T-helper 1 cell treated with Interleukin-12 subunit alpha and Interleukin-12 subunit beta and Interleukin-4 antibody, amounts not matched to agents 30 ng/mL and 1 ng/mL, for 36 hours (primary cell): ENCODE measurements around the gene CNP. TPM values are rescaled to one million over a fixed set of nuclear protein-coding genes. Genes with fewer than 3 reads are reported as not detected.

Source experiments
- intact Hi-C: fragments of 100-400 bp; cut with micrococcal nuclease; formaldehyde crosslinking; loops from one replicate; pipeline ENCODE4 v1.15.1; 2024
- total RNA-seq: library from RNA; stranded (reverse); gene quantifications from 2 replicates; pipeline ENCODE4 v1.2.3, GENCODE V29; 2022

Gene CNP
- total RNA-seq, 1 donor from 2014 or later = 98.4 TPM

DNA sequence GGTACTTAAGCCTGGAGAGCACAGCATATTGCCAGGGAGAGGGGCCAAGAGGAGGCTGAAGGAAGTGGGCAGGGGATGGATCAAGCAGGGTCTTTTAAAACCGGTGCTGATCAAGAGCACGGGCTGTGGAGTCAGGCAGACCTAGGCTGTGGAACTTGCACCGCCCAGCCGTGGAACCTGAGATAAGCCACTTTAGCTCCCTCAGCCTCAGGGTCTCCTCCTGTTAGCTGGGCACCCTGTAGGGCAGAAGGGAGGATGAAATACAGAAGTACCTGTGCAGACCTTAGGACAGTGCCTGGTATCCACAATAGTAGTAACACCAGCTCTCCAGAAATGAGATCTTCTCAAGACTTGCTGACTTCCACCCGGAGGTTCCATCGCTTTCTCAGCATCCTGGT lies 26.9 kb upstream of the CNP start:
- intact Hi-C loops = no loop called here

DNA sequence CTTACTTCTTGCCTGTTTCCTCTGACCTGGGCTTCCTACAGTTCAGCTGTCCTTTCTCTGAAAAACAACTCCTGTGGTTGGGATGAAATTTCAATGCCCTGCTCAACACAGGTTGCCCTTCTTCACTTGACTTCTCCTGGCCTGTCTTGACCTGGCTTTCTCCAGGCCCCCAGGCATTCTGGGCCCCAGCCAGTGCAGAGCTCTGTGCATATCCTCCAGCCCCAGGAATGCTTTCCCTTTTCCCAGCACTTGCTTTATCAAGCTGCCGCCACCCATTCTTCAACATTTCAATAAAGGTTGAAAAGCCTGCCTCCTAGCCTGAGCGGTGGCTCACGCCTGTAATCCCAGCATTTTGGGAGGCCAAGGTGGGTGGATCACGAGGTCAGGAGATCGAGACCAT lies 25.4 kb upstream of the CNP start:
- intact Hi-C loops = no loop called here

DNA sequence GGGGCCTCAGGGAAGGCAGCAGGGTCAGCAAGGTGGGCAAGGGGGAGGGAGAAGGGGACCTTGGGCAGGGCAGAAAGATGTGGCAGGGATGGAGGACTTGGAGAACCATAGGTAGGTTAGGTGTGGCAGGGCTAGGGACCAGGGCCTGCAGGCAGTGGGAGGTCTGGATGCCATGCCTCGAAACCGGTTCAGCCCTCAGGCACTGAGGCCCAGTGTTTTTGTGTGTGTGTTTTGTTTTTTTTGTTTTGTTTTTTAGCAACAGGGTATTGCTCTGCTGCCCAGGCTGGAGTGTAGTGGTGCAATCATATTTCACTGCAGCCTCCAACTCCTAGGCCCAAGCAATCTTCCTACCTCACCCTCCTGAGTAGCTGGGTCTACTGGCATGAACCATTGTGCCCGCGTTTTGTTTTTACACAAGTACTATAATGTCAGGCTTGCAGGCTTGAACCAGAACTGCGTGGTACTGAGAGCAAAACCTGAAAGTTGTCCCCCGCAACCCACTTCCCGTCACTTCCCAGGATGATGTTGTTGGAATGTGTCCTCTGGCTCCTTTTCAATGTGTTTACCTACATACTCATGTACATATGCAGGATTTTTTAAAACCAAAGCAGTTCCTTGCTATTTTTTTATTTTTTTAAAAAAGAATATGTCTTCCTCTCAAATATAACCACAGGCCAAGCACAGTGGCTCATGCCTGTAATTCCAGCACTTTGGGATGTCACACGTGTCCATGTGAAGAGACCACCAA lies 23.8 kb upstream of the CNP start:
- intact Hi-C loops = no loop called here

DNA sequence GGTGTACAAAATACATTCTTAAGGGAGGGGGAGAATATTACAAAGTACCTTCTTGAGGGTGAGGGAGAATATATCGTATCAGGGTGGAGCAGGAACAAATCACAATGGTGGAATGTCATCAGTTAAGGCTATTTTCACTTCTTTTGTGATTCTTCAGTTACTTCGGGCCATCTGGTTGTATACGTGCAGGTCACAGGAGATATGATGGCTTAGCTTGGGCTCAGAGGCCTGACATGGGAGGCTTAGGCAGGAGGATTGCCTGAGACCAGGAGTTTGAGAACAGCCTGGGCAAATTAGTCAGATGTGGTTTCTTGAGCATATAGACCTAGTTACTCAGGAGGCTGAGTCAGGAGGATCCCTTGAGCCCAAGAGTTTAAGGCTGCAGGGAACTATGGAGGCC lies 23.1 kb upstream of the CNP start:
- intact Hi-C loops = no loop called here

DNA sequence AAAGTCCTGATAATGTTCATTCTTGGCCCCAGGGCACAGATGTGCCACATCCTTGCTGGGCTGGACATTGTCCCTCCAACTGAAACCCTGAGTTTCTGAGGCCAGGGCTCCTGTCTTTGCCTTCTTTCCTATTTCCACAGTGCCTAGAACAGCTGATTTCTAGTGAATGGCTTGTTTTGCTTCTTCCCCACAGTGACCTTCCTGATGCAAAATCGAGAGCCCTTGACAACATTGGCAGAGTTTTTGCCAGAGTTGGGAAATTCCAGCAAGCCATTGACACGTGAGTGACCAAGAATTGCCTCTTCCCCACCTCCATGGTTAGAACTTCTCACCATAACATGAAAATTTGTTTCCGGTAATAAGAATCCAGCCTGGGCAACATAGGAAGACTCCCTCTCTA lies 21.7 kb upstream of the CNP start:
- intact Hi-C loops = no loop called here

DNA sequence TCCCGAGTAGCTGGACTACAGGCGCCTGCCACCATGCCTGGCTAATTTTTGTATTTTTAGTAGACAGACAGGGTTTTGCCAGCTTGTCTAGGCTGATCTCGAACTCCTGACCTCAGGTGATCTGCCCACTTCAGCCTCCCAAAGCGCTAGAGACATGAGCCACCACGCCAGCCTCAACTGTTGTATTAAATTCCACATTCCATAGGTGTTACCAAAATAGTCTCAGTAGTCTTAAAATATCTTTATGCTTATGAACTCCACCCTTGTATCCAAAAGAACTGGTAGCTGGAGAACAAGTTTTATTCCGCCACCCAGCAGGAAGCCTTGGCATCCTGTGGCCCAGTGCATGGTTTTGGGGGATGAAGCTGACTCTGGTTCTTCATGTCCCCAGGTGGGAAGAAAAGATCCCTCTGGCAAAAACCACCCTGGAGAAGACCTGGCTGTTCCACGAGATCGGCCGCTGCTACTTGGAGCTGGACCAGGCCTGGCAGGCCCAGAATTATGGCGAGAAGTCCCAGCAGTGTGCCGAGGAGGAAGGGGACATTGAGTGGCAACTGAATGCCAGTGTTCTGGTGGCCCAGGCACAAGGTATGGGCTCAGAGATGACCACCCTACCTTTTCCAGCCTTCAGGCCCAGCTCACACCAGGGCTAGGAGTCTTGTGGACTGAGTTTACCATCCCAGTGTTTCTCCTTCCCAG lies 17.7 kb upstream of the CNP start:
- intact Hi-C loops = no loop called here

DNA sequence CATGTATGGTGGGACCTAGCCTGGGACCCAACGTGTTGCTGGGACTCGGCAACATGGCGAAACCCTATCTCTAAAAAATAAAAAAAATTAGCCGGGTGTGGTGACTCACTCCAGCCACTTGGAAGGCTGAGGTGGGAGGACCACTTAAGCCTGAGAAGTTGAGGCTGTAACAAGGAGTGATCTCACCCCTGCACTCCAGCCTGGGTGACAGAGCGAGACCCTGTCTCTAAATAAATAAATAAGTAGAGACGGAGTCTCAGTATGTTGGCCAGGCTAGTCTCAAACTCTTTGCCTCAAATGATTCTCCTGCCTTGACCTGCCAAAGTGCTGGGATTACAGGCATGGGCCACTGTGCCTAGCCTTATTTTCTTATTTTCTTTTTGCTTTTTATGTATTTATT lies 10.1 kb upstream of the CNP start:
- intact Hi-C loops = no loop called here

DNA sequence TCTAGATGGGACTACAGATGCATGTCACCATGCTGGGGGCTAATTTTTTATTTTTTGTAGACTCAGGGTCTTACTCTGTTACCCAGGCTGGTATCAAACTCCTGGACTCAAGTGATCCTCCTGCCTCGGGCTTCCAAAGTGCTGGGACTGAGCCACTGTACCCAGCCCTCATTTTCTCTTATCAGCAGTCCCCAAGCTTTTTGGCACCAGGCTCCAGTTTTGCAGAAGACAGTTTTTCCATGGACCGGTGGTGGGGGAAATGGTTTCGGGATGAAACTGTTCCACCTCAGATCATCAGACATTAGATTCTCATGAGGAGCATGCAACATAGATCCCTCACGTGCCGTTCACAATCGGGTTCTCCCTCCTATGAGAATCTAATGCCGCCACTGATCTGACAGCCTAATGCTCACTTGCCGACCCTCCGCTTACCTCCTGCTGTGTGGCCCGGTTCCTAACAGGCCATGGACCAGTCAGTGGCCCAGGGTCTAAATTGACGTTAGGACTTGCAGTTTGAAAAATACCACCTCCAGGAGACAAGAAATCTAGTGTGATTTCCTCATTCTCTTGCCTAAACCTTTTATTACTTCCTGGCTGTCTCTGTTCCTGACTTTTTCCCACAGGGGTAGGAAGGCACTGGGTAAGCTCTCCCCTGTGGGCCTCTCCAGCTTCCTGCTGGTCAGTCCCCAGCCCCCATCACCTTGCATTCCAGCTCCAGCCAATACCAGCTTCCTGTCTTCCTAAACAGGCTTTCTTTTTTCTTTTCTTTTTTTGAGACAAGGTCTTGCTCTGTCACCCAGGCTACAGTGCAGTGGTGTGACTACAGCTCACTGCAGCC lies 9.3 kb upstream of the CNP start:
- intact Hi-C loops = no loop called here

DNA sequence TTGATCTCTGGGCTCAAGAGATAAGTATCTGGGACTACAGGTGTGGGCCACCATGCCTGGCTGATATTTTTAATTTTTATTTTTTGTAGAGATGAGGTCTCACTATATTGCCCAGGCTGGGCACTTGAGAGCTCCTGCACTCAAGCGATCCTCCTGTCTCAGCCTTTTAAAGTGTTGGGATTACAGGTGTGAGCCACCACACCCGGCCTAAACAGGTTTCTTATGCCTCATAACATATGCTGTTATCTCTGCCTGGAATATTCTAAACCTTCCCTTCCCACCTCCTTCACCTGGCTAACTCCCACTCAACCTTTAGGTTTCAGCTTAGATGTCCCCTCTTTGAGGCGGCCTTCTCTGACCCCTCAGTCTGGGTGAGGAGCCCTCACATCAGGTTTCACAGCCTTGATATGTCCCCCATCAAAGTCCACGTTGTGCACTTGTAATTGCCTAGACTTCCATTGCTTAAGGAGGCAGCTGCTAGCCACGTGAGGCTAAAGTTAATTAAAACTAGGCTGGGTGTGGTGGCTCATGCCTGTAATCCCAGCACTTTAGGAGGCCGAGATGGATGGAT lies 8.6 kb upstream of the CNP start:
- intact Hi-C loops = no loop called here

DNA sequence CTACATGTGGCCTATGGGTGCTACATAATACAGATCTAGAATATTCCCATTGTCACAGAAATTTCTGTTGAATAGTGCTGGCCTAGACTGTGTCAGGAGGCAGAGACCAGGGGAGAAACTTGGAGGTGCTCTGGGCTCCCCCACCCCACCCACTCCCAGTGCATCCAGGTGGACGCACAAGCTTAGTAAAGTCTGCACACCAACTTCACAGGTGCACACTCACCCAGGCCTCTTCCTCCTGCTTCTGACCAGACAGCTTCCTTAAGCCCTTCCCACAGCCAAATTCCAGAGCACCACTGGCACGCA lies 7.6 kb upstream of the CNP start:
- intact Hi-C loops = no loop called here

DNA sequence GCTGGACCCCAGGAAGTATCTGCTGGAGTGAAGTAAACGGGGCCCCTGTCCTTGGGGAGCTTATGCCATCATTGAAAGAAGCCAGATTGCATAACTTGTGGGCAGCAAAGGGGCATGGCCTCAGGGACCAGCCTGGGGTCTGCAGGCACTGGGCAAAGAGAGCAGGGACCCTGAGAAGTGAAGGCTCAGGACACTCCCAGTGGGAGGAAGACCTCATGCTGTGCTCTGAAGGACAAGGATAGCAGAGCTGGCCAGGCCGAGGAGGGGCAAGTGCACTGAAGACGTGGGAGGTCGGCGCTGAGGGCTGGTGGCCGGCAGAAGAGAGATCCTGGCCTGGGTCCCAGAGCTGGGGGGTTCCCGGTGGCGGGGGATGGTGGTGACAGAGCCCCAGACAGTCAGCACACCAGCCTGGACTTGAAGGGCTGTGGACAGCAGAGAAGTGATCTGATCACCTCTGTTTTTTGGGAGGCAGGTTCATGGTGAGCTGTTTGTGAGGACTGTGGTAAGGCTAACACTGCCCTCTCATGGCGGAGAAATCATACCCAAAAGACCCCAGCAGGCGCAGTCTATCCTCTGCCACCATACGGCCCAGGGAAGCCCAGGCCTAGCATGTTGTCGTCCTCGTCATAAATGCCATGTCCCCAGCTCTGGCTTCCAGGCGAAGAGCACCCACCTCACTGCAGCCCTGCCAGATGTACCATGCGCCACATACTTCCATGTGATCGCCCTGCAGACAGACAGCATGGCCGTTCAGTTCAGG lies 7.1 kb upstream of the CNP start:
- intact Hi-C loops = no loop called here

DNA sequence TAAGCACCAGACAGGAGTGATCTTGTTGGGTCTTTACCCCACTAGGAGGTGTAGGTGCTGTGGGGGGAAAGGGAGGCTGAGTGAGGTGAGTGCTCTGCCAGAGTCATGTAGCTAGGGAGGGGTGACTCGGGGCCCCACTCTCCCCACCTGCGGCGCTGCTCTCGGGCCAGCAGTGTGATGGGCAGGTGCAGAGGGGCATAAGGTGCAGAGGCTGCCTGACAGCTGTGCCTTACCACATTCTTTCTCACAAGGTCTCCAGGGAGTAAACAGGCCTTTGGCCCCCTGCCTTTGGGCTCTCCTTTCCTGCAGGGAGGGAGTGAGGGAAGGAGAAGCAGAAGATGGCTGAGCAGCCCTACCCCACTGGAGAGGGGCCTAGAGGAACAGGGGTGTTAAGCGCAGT lies 4.5 kb upstream of the CNP start:
- intact Hi-C loops = no loop called here

DNA sequence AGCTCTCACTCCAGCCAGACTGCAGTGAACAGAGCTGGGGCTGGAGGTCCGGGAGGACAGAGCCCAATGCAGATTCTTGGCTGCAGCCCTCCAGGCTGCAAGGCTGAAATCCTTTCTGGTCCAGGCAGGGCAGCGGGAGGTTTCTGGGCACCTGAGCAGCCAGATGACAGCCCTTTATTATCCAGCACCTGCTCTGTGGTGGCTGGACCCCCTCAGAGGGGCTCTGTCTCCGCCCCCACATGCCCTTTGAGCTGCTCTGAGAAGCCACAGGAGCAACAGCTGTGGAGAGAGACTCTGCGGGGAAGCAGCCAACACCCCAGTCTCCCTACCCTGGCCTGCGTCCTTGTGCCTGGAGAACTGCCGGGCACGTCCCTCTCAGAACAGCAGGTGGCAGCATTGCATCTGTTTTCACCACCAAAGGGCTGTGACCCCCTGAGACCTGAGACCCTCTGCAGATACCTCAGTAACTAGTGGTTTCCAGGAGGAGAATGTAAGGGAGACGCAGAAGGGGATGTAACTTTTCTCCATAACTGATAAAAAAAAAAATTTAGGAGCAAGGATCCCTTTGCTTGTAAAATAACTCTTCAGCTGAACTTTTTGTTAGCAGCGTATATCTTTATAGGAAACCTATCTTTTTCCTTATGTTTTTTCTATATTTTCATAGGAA lies 3.7 kb upstream of the CNP start:
- intact Hi-C loops = loop anchor here (1.0 kb wide), 1 partner anchor 153 kb away; no protein-coding TSS in a partner anchor

DNA sequence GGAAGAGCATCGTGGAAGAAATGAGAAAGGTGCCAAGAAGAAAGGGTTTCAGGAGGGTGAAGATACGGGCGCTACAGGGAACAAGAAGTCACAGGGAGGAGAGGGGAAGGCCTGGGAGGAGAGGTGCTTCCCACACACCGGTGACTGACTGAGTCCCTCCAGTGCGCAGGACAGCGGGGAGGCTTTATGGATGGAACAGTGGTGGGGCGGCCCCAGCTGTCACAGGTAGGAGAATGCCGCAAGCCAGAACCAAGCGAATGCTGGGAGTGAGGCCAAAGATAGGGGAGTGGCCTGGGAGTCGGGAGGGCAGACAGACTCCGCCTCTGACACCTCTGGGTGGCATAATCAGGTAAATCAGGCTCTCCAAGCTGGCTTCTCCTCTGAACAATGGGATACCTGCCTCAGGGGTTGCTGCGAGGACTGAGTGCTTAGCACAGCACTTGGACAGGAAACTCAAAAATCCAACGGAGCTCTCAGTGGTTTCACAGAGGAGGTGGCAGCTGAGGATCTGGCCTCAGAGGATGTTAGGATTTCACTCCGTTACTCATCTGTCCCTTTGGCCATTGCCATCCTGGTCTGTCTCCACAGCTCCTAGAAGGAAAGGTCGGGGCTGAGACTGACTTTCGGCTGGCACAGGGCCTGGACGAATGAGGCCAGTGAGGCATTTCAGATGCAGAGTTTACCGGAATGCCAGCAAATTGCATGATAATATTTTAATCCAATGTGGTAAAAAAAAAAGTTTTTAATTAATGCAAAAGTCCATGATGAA lies 717 bp upstream of the CNP start:
- intact Hi-C loops = loop anchor here (1.0 to 5.0 kb wide), 9 partner anchors 36 to 421 kb away; partner anchors contain the start of genes DNAJC7, KCNH4, KLHL11 and ODAD4

DNA sequence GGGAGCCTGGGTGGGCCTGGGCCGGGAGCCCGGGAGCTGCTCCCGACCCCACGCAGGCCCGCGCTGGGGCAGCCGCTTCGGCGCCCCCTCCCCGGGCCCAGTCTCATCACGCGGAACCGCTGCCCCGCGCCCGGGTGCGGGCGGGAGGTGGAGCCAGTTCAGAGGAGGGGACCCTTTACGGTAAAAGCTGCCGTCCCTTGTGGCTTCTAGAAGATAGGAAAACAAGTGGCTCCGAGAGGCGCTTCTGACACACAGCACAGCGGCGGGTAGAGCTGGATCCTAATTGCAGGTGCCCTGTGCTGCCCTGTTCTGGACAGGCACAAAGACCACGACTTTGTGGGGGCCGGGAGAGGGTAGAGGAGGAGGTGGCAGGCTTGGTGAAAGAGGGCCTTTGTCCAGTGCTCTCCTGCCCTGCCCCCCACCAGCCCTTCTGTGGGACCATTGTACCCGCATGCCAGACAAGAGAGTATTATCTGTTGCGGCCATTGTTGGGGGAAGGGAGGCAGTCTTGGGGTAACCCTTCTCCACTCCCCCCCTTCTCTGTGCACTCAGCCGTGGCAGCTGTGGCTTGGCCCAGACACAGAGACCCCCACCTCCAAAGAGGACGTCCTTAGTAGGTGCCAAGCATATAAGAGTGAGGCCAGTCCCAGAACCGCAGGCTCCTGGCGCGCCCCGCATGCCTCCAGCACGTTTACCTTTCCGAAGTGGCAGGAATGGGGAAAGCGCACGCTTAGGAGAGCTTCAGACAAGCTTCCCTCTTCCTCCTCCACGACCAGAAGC lies 736 bp downstream of the CNP start:
- intact Hi-C loops = loop anchor here (2.0 to 5.0 kb wide), 3 partner anchors 100 to 420 kb away; partner anchors contain the start of gene STAT3

DNA sequence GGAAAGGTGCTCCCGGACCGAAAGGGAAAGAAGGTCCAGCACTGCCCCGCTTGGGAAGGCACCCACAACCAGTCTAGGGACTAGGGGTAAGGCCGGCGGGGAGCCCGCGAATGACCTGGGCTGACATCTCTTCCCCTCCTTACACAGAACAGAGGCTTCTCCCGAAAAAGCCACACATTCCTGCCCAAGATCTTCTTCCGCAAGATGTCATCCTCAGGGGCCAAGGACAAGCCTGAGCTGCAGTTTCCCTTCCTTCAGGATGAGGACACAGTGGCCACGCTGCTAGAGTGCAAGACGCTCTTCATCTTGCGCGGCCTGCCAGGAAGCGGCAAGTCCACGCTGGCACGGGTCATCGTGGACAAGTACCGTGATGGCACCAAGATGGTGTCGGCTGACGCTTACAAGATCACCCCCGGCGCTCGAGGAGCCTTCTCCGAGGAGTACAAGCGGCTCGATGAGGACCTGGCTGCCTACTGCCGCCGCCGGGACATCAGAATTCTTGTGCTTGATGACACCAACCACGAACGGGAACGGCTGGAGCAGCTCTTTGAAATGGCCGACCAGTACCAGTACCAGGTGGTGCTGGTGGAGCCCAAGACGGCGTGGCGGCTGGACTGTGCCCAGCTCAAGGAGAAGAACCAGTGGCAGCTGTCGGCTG lies 1.5 kb downstream of the CNP start:
- intact Hi-C loops = loop anchor here (2.0 to 5.0 kb wide), 3 partner anchors 99 to 419 kb away; partner anchors contain the start of gene STAT3

DNA sequence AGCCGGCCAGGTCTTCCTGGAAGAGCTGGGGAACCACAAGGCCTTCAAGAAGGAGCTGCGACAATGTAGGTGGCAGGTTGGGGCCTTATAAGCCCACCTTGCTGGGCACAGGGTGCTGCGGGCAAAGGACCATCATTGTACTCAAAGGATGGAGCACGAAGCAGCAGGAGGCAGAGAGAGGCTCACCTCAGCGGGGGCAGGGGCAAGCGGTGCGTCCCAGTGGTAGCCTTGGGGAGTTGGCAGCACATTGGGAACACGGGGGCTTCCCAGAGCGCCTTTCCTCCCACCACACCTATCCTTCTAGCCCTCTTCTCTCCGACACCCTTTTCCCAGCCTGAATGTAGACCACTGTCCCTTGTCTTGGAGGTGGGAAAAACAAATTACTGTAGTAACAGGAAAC lies 2.1 kb downstream of the CNP start:
- intact Hi-C loops = loop anchor here (5.0 kb wide), 2 partner anchors 99 to 419 kb away; partner anchors contain the start of gene STAT3

DNA sequence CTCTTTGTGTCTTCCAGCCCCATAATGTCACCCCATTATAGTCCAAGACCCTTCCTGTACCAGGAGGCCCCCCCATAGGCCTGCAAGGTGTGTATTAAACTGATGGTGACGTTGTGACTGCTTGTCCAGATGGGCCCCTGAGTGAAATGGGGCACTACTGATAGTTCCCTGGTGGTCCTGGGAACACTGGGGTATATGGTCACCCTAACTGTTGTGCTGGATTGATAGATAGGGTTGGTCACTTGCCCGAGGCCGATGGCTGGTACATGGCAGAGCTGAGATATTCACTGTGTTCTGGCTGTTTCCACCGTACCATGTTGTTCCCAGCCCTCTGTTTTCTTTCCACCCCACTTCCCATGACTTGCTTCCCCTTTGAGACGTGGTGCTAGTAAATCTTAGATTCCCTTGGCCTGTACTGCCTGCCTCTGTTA lies 4.3 kb downstream of the CNP start:
- intact Hi-C loops = no loop called here
